ENCODE results near the gene ZCCHC14. TPM values are rescaled to one million over a fixed set of nuclear protein-coding genes. Genes with fewer than 3 reads are reported as not detected.

ZCCHC14 gene
- total and polyA plus RNA-seq, 2 of the 8 experiments (the other 6 are each of a cell fraction or from before 2014, with no cell fraction given), result 8.2 to 28.2 TPM

DNA sequence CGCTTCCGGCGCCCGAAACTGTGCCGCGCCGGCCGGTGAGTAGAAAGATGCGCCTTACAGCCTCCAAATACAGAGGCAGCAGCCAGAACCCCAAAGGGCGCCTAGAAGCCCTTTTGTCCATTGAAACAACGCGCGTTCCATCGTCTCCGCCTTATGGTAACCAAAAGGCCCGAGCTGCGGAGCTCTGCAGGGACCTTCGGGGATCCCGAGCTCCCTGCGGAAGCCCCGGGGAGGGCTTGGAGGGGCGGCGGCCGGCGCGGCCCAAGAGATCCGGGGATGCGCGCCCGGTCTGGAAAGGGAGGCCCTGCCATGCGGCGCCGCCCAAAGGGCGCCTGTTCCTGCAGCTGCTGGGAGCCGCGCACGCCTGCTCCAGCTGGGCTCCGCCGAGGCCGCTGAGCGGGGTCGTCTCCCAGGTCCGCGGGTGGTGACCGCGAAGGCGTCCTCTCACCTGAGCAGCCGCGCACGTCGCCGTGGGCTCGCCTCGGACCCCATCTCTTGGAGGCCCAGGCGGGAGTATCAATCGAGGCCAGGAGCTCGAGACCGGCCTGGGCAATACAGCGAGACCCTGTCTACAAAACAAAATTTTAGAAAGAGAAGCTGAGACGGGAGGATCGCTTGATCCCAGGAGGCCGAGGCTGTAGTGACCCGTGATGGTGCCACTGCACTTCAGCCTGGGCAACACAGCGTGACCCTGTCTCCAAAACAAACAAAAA lies 108.5 kb downstream of the ZCCHC14 start:
- Histone ChIP-seq H4K5ac (ENCODE audit: insufficient read length, low read depth, low read length) (peak overlapping the region; percentile 74), H3K4me1 (replicated peaks in 1 of 4; ENCODE audit: control insufficient read depth in 3 of 4, insufficient read depth in 4 of 4, low read length in 3 of 4) (peaks cover 5 to 6% (median 5%) of the 10 kb centered on the region in 4 experiments; a peak in 4 of 7 replicates), H2BK15ac (ENCODE audit: low read length) (no peak overlapping the region), H4K8ac (ENCODE audit: extremely low read depth, insufficient read depth, low read length) (peak overlapping the region; percentile 91; the same call in 1 of the 2 replicates), H4K91ac (replicated peaks; ENCODE audit: insufficient read length, low read length) (peak overlapping the region; percentile 85), H3K18ac (ENCODE audit: extremely low read depth, low read length) (peak overlapping the region; percentile 60), H3K79me2 (ENCODE audit: control insufficient read depth in 1 of 2, insufficient read depth in 2 of 2, low read length in 2 of 2) (peaks cover 0 to 25% of the 10 kb centered on the region in 2 experiments; a peak in 3 of 4 replicates), H3K36me3 (ENCODE audit: control insufficient read depth in 2 of 4, insufficient read depth in 4 of 4, low read length in 3 of 4) (no peaks in the 10 kb centered on the region), H2AK5ac (ENCODE audit: low read depth, low read length) (no peak overlapping the region), H2AFZ (ENCODE audit: low read length) (no peak overlapping the region; the same call in 1 of the 2 replicates), H2BK20ac (ENCODE audit: low read length) (no peak overlapping the region), H3K79me1 (ENCODE audit: low read depth, low read length) (peaks cover 5% of the 10 kb centered on the region), H2BK12ac (ENCODE audit: low read depth, low read length) (0 out of 2 replicates have a peak overlapping the region, but pooled peaks have one; percentile 39), H4K20me1 (replicated peaks in 1 of 2; ENCODE audit: control insufficient read depth in 1 of 2, insufficient read depth in 2 of 2, low read length in 2 of 2) (peaks cover 4 to 15% of the 10 kb centered on the region in 2 experiments), H3K27me3 (replicated peaks in 1 of 4; ENCODE audit: control insufficient read depth in 3 of 4, extremely low read depth in 1 of 4, insufficient read depth in 3 of 4, low read length in 3 of 4) (no peaks in the 10 kb centered on the region), H2BK120ac (replicated peaks; ENCODE audit: low read depth, low read length) (no peak overlapping the region), H3K23me2 (ENCODE audit: low read depth, low read length) (peaks cover 7% of the 10 kb centered on the region; the same call in 1 of the 2 replicates), H2BK5ac (ENCODE audit: low read depth, low read length) (peak overlapping the region; percentile 27), H3K56ac (replicated peaks; ENCODE audit: insufficient read length, low read depth, low read length) (no peak overlapping the region), H3K4ac (replicated peaks; ENCODE audit: insufficient read length, low read depth, low read length) (no peak overlapping the region), H3K9ac (replicated peaks in 1 of 4; ENCODE audit: extremely low read depth in 1 of 4, low read depth in 3 of 4, low read length in 3 of 4) (peak overlapping the region; percentile 59 to 72 (median 68)), H3K4me2 (ENCODE audit: insufficient read depth in 1 of 2, low read depth in 2 of 2, low read length in 2 of 2) (peak overlapping the region; percentile 18 to 63), H3K9me3 (ENCODE audit: insufficient read depth in 2 of 2, low read depth in 1 of 2, low read length in 1 of 2) (no peaks in the 10 kb centered on the region), H3K23ac (ENCODE audit: insufficient read length) (no peak overlapping the region), H3K4me3 (ENCODE audit: extremely low read depth in 1 of 4, insufficient read depth in 2 of 4, low read depth in 3 of 4, low read length in 4 of 4) (peak overlapping the region; percentile 74 to 87 (median 76)), H3K27ac (ENCODE audit: low read depth, low read length) (peak overlapping the region; percentile 71; the same call in 1 of the 2 replicates), H3K14ac (ENCODE audit: insufficient read length) (no peak overlapping the region)
- no peak for DNase-seq (ENCODE audit: low read depth in 1 of 2, low spot score in 2 of 2)
- no peak for FAIRE-seq
- CTCF ChIA-PET (ENCODE audit: partially characterized antibody), result interaction anchor here (0.6 to 2.6 kb wide), 7 partner anchors 10 to 87 kb away, joined by 3 to 8 read pairs (median 4); no protein-coding TSS in a partner anchor
- POLR2A ChIA-PET (ENCODE audit: partially characterized antibody), result interaction anchor here (0.8 to 3.0 kb wide), 9 partner anchors 10 to 78 kb away, joined by 3 to 31 read pairs (median 4); partner anchors contain the start of genes C16orf95 and MAP1LC3B
- WGBS, 2 experiments (ENCODE audit: extremely low coverage in 1 of 2, insufficient coverage in 1 of 2, insufficient read length in 1 of 2, insufficient replicate concordance in 2 of 2, low coverage in 1 of 2, low lambda C conversion rate in 2 of 2, missing lambda C conversion rate in 1 of 2), result 8% methylated on average over 50 of the region's 64 CpGs; no CpG with 5 or more reads in 1 of the 2 experiments
- TF ChIP-seq POLR2A (IDR thresholded peaks at IDR 0.05; ENCODE audit: control extremely low read depth in 1 of 2, low read depth in 2 of 2, low read length in 2 of 2) (peak; percentile 66 to 81; a peak in 2 of 3 replicates), FOSL1 (IDR thresholded peaks at IDR 0.05; ENCODE audit: insufficient read depth, low read depth, low read length) (no peak), KDM4A (IDR thresholded peaks at IDR 0.05; ENCODE audit: low read depth, low read length, severe bottlenecking) (peak; percentile 87)
